22Rv1 (cell line): ENCODE results near the gene CCHCR1.

Experiments used
- ZFX ChIP-seq: fragments of 450-650 bp; IDR thresholded peaks from 2 replicates; pipeline ENCODE4 v1.6.1; 2017; ENCODE audit warnings: antibody characterized with exemption, borderline replicate concordance
- TF ChIP-seq, protein P1 (sequence below): fragments of 450-650 bp; IDR thresholded peaks from 2 replicates; pipeline ENCODE4 v1.5.1; 2017; ENCODE audit warnings: mild to moderate bottlenecking

DNA sequence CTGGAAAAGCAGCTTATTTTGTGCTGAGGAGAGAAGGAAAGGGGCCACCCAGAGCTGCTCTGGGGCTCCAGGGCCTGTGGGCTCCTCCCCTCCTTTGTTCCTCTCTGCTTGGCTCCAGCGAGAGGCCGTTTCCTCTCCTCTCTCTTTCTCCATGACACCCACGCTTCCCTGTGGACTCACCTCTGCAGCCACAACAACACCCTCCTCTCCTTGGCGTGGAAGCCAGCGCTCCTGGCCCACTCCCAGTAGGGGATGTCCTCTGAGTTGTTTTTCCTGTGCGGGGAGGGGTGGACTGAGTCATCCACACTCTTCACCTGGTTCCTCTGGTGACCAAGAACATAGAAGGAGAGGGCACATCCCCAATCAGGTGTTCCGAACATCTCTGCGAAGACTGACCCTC, 32.4 kb downstream of the CCHCR1 start:
- TF ChIP-seq, protein P1, sequence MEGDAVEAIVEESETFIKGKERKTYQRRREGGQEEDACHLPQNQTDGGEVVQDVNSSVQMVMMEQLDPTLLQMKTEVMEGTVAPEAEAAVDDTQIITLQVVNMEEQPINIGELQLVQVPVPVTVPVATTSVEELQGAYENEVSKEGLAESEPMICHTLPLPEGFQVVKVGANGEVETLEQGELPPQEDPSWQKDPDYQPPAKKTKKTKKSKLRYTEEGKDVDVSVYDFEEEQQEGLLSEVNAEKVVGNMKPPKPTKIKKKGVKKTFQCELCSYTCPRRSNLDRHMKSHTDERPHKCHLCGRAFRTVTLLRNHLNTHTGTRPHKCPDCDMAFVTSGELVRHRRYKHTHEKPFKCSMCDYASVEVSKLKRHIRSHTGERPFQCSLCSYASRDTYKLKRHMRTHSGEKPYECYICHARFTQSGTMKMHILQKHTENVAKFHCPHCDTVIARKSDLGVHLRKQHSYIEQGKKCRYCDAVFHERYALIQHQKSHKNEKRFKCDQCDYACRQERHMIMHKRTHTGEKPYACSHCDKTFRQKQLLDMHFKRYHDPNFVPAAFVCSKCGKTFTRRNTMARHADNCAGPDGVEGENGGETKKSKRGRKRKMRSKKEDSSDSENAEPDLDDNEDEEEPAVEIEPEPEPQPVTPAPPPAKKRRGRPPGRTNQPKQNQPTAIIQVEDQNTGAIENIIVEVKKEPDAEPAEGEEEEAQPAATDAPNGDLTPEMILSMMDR, result no peak
- TF ChIP-seq ZFX, result no peak
